Transverse colon (tissue), 4 donors: ENCODE results near the gene EBF3.

Source experiments
- CTCF ChIP-seq, 5 experiments: fragments of 200-600 bp in 3 of 5; fragments of 450-650 bp in 2 of 5; sonication (generic) in 3 of 5; IDR thresholded peaks; 1 replicate in 2 of 5; 2 replicates in 3 of 5; pipeline ENCODE4 v1.5.1; 2016 to 2017; ENCODE audit warnings: antibody characterized with exemption in 5 of 5, inconsistent platforms in 3 of 5, mild to moderate bottlenecking in 2 of 5, moderate library complexity in 1 of 5
- EP300 ChIP-seq: sonication (generic); formaldehyde crosslinking; IDR thresholded peaks from one replicate; pipeline ENCODE4 v1.6.1; 2017; ENCODE audit warnings: antibody characterized with exemption, low read depth
- POLR2A ChIP-seq: fragments of 450-650 bp; IDR thresholded peaks from one replicate; pipeline ENCODE4 v1.6.1; 2016; ENCODE audit warnings: antibody characterized with exemption, mild to moderate bottlenecking, moderate library complexity
- POLR2AphosphoS5 ChIP-seq, 3 donors: sonication (generic); formaldehyde crosslinking; IDR thresholded peaks; one replicate each; pipeline ENCODE4 v1.6.1; 2016; ENCODE audit warnings: antibody characterized with exemption in 3 of 3

GRCh38 chr10:129896860-129897200 lies 67.2 kb downstream of the EBF3 start:
- TF ChIP-seq CTCF (IDR thresholded peaks at IDR 0.05), result no peak
- TF ChIP-seq POLR2A, result no peak
- no peak for TF ChIP-seq POLR2AphosphoS5 (IDR thresholded peaks at IDR 0.05)
- TF ChIP-seq EP300, result no peak
